DMS153 (cell line): ENCODE results near the gene IGSF21.
A peak's percentile ranks its signal among the peaks of the same experiment; 100 is the strongest.

Experiments used
- DNase-seq: peaks from one replicate; lab custom pipeline; 2025; lab: John Stamatoyannopoulos, UW

The IGSF21 gene

GRCh38 chr1:18294437-18295176 is 187.0 kb downstream of the IGSF21 start:
- DNase-seq = no peak

GRCh38 chr1:18297896-18298648 is 190.5 kb downstream of the IGSF21 start:
- DNase-seq = no peak

GRCh38 chr1:18299441-18300338 is 192.1 kb downstream of the IGSF21 start:
- DNase-seq = peak; percentile 88

- no peak for DNase-seq
Measured at GRCh38 chr1:18300376-18300775, 192.8 kb downstream of the IGSF21 start.

GRCh38 chr1:18302788-18303413 is 195.3 kb downstream of the IGSF21 start:
- DNase-seq = no peak

- DNase-seq = no peak
Measured at GRCh38 chr1:18304151-18304869, 196.7 kb downstream of the IGSF21 start.

GRCh38 chr1:18305182-18305795 is 197.7 kb downstream of the IGSF21 start:
- no peak for DNase-seq

GRCh38 chr1:18307329-18307898 is 199.8 kb downstream of the IGSF21 start:
- DNase-seq = no peak

GRCh38 chr1:18309552-18310155 is 202.1 kb downstream of the IGSF21 start:
- no peak for DNase-seq

- no peak for DNase-seq
Measured at GRCh38 chr1:18312961-18313360, 205.4 kb downstream of the IGSF21 start.

GRCh38 chr1:18313523-18313922 is 205.9 kb downstream of the IGSF21 start:
- no peak for DNase-seq

GRCh38 chr1:18314399-18314798 is 206.8 kb downstream of the IGSF21 start:
- DNase-seq = no peak

GRCh38 chr1:18315449-18315848 is 207.9 kb downstream of the IGSF21 start:
- DNase-seq = no peak

- DNase-seq = no peak
Measured at GRCh38 chr1:18316764-18317163, 209.2 kb downstream of the IGSF21 start.

GRCh38 chr1:18319099-18319498 is 211.5 kb downstream of the IGSF21 start:
- DNase-seq = no peak

- no peak for DNase-seq
Measured at GRCh38 chr1:18320051-18320450, 212.5 kb downstream of the IGSF21 start.

GRCh38 chr1:18322368-18323032 is 214.9 kb downstream of the IGSF21 start:
- DNase-seq = no peak

- no peak for DNase-seq
Measured at GRCh38 chr1:18323259-18323658, 215.7 kb downstream of the IGSF21 start.

GRCh38 chr1:18324246-18324645 is 216.6 kb downstream of the IGSF21 start:
- no peak for DNase-seq

- DNase-seq = no peak
Measured at GRCh38 chr1:18325136-18325535, 217.5 kb downstream of the IGSF21 start.
